Omental fat pad (tissue), 4 donors: ENCODE data around the gene RPL13A. TPM values are rescaled to one million over a fixed set of nuclear protein-coding genes. Genes with fewer than 3 reads are reported as not detected.

Experiments used
- ATAC-seq: fragments of 150-250 bp; one replicate; pipeline ENCODE4 v1.9.1; 2016; ENCODE audit warnings: mild to moderate bottlenecking, moderate library complexity; ENCODE audit not compliant: low FRiP score
- DNase-seq: peaks from one replicate; pipeline ENCODE4 v3.0.0-alpha.2; 2019; ENCODE audit warnings: low spot score
- CTCF ChIP-seq, 3 donors: fragments of 450-650 bp; IDR thresholded peaks; one replicate each; pipeline ENCODE4 v1.5.1; 2016 to 2017; ENCODE audit warnings: antibody characterized with exemption in 3 of 3, mild to moderate bottlenecking in 3 of 3, moderate library complexity in 2 of 3
- total RNA-seq, 4 donors: library from RNA; depleted of rRNA; stranded (reverse); fragments of >200 nt; gene quantifications; one replicate each; pipeline ENCODE4 v1.1.0, GENCODE V29; 2016

The RPL13A gene
- total RNA-seq, 4 donors from 2014 or later, result 2,551 to 3,862 (median 3,160) TPM

- no peak for TF ChIP-seq CTCF (IDR thresholded peaks at IDR 0.05)
- no peak for ATAC-seq
- no peak for DNase-seq
Observed at GRCh38 chr19:49491804-49492572, 4.6 kb downstream of the RPL13A start.

- TF ChIP-seq CTCF (IDR thresholded peaks at IDR 0.05), result no peak
- DNase-seq (no peak), ATAC-seq (no peak)
Observed at GRCh38 chr19:49492573-49493405, 5.4 kb downstream of the RPL13A start.

GRCh38 chr19:49496574-49497008 is 9.2 kb downstream of the RPL13A start:
- TF ChIP-seq CTCF (IDR thresholded peaks at IDR 0.05), result no peak

GRCh38 chr19:49497047-49497788 is 9.8 kb downstream of the RPL13A start:
- no peak for ATAC-seq
- no peak for TF ChIP-seq CTCF (IDR thresholded peaks at IDR 0.05)

More at GRCh38 chr19:49496574-49497008, 9.2 kb downstream of the RPL13A start:
- DNase-seq (no peak), ATAC-seq (no peak)

GRCh38 chr19:49497789-49498103 is 10.3 kb downstream of the RPL13A start:
- DNase-seq, result no peak
- no peak for ATAC-seq
- no peak for TF ChIP-seq CTCF (IDR thresholded peaks at IDR 0.05)

More at GRCh38 chr19:49497047-49497788, 9.8 kb downstream of the RPL13A start:
- no peak for DNase-seq

- no peak for TF ChIP-seq CTCF (IDR thresholded peaks at IDR 0.05)
- ATAC-seq, result no peak
Observed at GRCh38 chr19:49498475-49498874, 11.1 kb downstream of the RPL13A start.

More at GRCh38 chr19:49498475-49498874, 11.1 kb downstream of the RPL13A start:
- DNase-seq, result no peak
